Trophoblast cell (in vitro differentiated cells and primary cell): ENCODE measurements around the gene KLK7.

Experiments
- DNase-seq, 2 donors: peaks; one replicate each; pipeline ENCODE4 v3.0.0-alpha.2; 2016
- H2AFZ ChIP-seq: 2 replicates; pipeline ENCODE4 v1.6.1; 2013; ENCODE audit warnings: low read length, moderate library complexity, mild to moderate bottlenecking; ENCODE audit not compliant: insufficient read depth, poor library complexity
- H2AK5ac ChIP-seq: 2 replicates; pipeline ENCODE4 v1.6.1; 2013; ENCODE audit warnings: mild to moderate bottlenecking, low read length
- H2BK120ac ChIP-seq: 2 replicates; pipeline ENCODE4 v1.6.1; 2013; ENCODE audit warnings: low read length, mild to moderate bottlenecking, moderate library complexity; ENCODE audit not compliant: insufficient read depth, poor library complexity
- H2BK12ac ChIP-seq: 2 replicates; pipeline ENCODE4 v1.6.1; 2013; ENCODE audit warnings: mild to moderate bottlenecking, low read length, moderate library complexity
- H2BK5ac ChIP-seq: 2 replicates; pipeline ENCODE4 v1.6.1; 2013; ENCODE audit warnings: low read length, low read depth, moderate library complexity, mild to moderate bottlenecking; ENCODE audit not compliant: poor library complexity
- H3K14ac ChIP-seq: 2 replicates; pipeline ENCODE4 v1.6.1; 2013; ENCODE audit warnings: mild to moderate bottlenecking, low read length
- H3K18ac ChIP-seq: 2 replicates; pipeline ENCODE4 v1.6.1; 2013; ENCODE audit warnings: mild to moderate bottlenecking, low read length
- H3K23ac ChIP-seq: 2 replicates; pipeline ENCODE4 v1.6.1; 2013; ENCODE audit warnings: low read length
- H3K27ac ChIP-seq: 2 replicates; pipeline ENCODE4 v1.5.1; 2013; ENCODE audit warnings: low read depth, mild to moderate bottlenecking, inconsistent platforms, low read length, moderate library complexity
- H3K27me3 ChIP-seq: 2 replicates; pipeline ENCODE4 v1.6.1; 2013; ENCODE audit warnings: inconsistent platforms, mild to moderate bottlenecking, low read length, moderate library complexity; ENCODE audit not compliant: insufficient read depth
- H3K36me3 ChIP-seq, 2 experiments: 1 replicate in 1 of 2; 2 replicates in 1 of 2; pipeline ENCODE4 v1.6.1; 2013; ENCODE audit warnings: low read length in 2 of 2, mild to moderate bottlenecking in 2 of 2, moderate library complexity in 1 of 2; ENCODE audit not compliant: insufficient read depth in 2 of 2, control insufficient read depth in 1 of 2
- H3K4ac ChIP-seq: 2 replicates; pipeline ENCODE4 v1.6.1; 2013; ENCODE audit warnings: low read depth, mild to moderate bottlenecking, low read length, moderate library complexity
- H3K4me1 ChIP-seq, 2 experiments: 1 replicate in 1 of 2; 2 replicates in 1 of 2; pipeline ENCODE4 v1.6.1; 2013; ENCODE audit warnings: low read length in 2 of 2, mild to moderate bottlenecking in 2 of 2, moderate library complexity in 1 of 2; ENCODE audit not compliant: insufficient read depth in 2 of 2, control insufficient read depth in 1 of 2
- H3K4me2 ChIP-seq: 2 replicates; pipeline ENCODE4 v1.6.1; 2013; ENCODE audit warnings: inconsistent platforms, mild to moderate bottlenecking, low read length, moderate library complexity
- H3K4me3 ChIP-seq: 2 replicates; pipeline ENCODE4 v1.5.1; 2013; ENCODE audit warnings: mild to moderate bottlenecking, low read depth, low read length, inconsistent platforms
- H3K79me1 ChIP-seq: one replicate; pipeline ENCODE4 v1.6.1; 2013; ENCODE audit warnings: low read length
- H3K79me2 ChIP-seq: 2 replicates; pipeline ENCODE4 v1.6.1; 2013; ENCODE audit warnings: low read length, mild to moderate bottlenecking; ENCODE audit not compliant: control insufficient read depth, insufficient read depth, poor library complexity
- H3K9ac ChIP-seq: 2 replicates; pipeline ENCODE4 v1.6.1; 2013; ENCODE audit warnings: mild to moderate bottlenecking, low read length
- H3K9me3 ChIP-seq: 2 replicates; pipeline ENCODE4 v1.6.1; 2013; ENCODE audit warnings: low read depth, mild to moderate bottlenecking, control low read depth, inconsistent platforms, low read length; ENCODE audit not compliant: insufficient read depth
- H4K12ac ChIP-seq: 2 replicates; pipeline ENCODE4 v1.6.1; 2013; ENCODE audit warnings: low read depth, mild to moderate bottlenecking, low read length, moderate library complexity
- H4K8ac ChIP-seq: 2 replicates; pipeline ENCODE4 v1.6.1; 2013; ENCODE audit warnings: low read depth, mild to moderate bottlenecking, low read length, moderate library complexity
- H4K91ac ChIP-seq: one replicate; pipeline ENCODE4 v1.6.1; 2013; ENCODE audit warnings: low read depth, mild to moderate bottlenecking, low read length, moderate library complexity
- WGBS: extraction: QIAGEN DNeasy Blood & Tissue Kit; methylation state at CpG from one replicate; pipeline ENCODE4 v1.1.7; 2013; ENCODE audit warnings: missing lambda C conversion rate; ENCODE audit not compliant: insufficient read length, insufficient coverage; ENCODE audit errors: extremely low coverage; 5-methylcytosine and 5-hydroxymethylcytosine counted together

KLK7 gene

DNA sequence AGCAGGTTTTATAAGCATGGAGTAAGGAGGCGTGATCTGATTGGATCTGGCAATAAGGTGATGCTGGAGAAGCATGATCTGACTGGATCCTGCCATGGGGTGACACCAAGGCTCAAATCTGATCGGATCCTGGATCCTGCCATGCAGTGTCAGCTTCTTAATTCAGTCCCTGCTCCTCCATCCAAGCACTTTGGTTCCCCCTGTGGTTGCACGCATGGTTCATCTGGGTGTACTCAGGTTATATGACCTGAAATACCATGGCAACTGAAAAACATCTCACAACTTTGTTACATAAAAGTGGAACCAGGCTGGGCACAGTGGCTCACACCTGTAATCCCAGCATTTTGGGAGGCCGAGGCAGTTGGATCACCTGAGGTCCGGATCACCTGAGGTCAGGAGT lies 54.9 kb downstream of the KLK7 start:
- Histone ChIP-seq H3K27me3 (no peaks in the 10 kb centered on the region), H2AFZ (no peak overlapping the region), H3K36me3 (no peaks in the 10 kb centered on the region), H4K91ac (no peak overlapping the region), H3K4ac (no peak overlapping the region), H3K79me2 (no peaks in the 10 kb centered on the region), H3K27ac (no peak overlapping the region), H3K14ac (no peak overlapping the region), H2BK5ac (no peak overlapping the region), H3K4me3 (no peak overlapping the region), H2AK5ac (no peak overlapping the region), H3K18ac (no peak overlapping the region), H3K79me1 (no peaks in the 10 kb centered on the region), H3K9ac (no peak overlapping the region), H3K4me2 (no peak overlapping the region), H3K23ac (no peak overlapping the region), H3K9me3 (no peaks in the 10 kb centered on the region), H4K12ac (no peak overlapping the region), H4K8ac (no peak overlapping the region), H2BK12ac (no peak overlapping the region), H2BK120ac (no peak overlapping the region), H3K4me1 (peaks cover 0 to 2% of the 10 kb centered on the region in 2 experiments)
- DNase-seq, result no peak
- no CpG with 5 or more reads among the region's 5 CpGs for WGBS
